ENCODE measurements around the gene STRIP2. TPM values are rescaled to one million over a fixed set of nuclear protein-coding genes. Genes with fewer than 3 reads are reported as not detected.

The STRIP2 gene
- total RNA-seq, 1 experiment from 2014 or later = 6.5 TPM

GRCh38 chr7:129530795-129531391 lies 96.7 kb downstream of the STRIP2 start:
- POLR2A ChIA-PET = no interaction called here
- H3K9me3 Mint-ChIP-seq = no peaks in the 10 kb centered on the region
- H3K36me3 Mint-ChIP-seq = no peaks in the 10 kb centered on the region
- H3K27ac Mint-ChIP-seq = no peak overlapping the region
- CTCF ChIA-PET = no interaction called here
- no peak for TF ChIP-seq SMAD4 (CRISPR knock-in tag; IDR thresholded peaks at IDR 0.05)
- TF ChIP-seq ZNF232 (CRISPR knock-in tag; IDR thresholded peaks at IDR 0.05) = no peak
- TF ChIP-seq ZBTB43 (CRISPR knock-in tag; IDR thresholded peaks at IDR 0.05) = no peak
- no peak for TF ChIP-seq IRF2 (CRISPR knock-in tag; IDR thresholded peaks at IDR 0.05; ENCODE audit: borderline replicate concordance, low read depth)
- TF ChIP-seq CDX4 (CRISPR knock-in tag; IDR thresholded peaks at IDR 0.05; ENCODE audit: borderline replicate concordance) = no peak
- TF ChIP-seq ZNF138 (CRISPR knock-in tag; conservative IDR thresholded peaks at IDR 0.05) = no peak
- no peak for TF ChIP-seq MAX (CRISPR knock-in tag; IDR thresholded peaks at IDR 0.05)
- TF ChIP-seq ATF1 (CRISPR knock-in tag; IDR thresholded peaks at IDR 0.05) = no peak
- no peak for TF ChIP-seq ESRRA (CRISPR knock-in tag; IDR thresholded peaks at IDR 0.05; ENCODE audit: borderline replicate concordance)
- TF ChIP-seq FOXP4 (CRISPR knock-in tag; IDR thresholded peaks at IDR 0.05) = no peak
- TF ChIP-seq ZNF425 (CRISPR knock-in tag; conservative IDR thresholded peaks at IDR 0.05) = no peak
- TF ChIP-seq ERG (CRISPR knock-in tag; IDR thresholded peaks at IDR 0.05) = no peak
- TF ChIP-seq HMGA2 (CRISPR knock-in tag; IDR thresholded peaks at IDR 0.05) = no peak
- no peak overlapping the region for H3K4me3 Mint-ChIP-seq
- ATAC-seq = no peak
- no peak for DNase-seq (ENCODE audit: low spot score)
- H3K27me3 Mint-ChIP-seq (ENCODE audit: low read depth) = no peaks in the 10 kb centered on the region; the same call in 1 of the 2 replicates
- H3K4me1 Mint-ChIP-seq = peaks cover 20% of the 10 kb centered on the region

GRCh38 chr7:129531721-129532120 lies 97.5 kb downstream of the STRIP2 start:
- DNase-seq (ENCODE audit: low spot score) = no peak
- POLR2A ChIA-PET = no interaction called here
- no peaks in the 10 kb centered on the region; the same call in 1 of the 2 replicates for H3K27me3 Mint-ChIP-seq (ENCODE audit: low read depth)
- no peak overlapping the region for H3K4me3 Mint-ChIP-seq
- H3K9me3 Mint-ChIP-seq = no peaks in the 10 kb centered on the region
- no peaks in the 10 kb centered on the region for H3K36me3 Mint-ChIP-seq
- CTCF ChIA-PET = interaction anchor here (1.0 to 3.3 kb wide), 3 partner anchors 9 to 368 kb away, joined by 3 to 14 read pairs (median 3); no protein-coding TSS in a partner anchor
- H3K27ac Mint-ChIP-seq = no peak overlapping the region
- H3K4me1 Mint-ChIP-seq = peaks cover 20% of the 10 kb centered on the region
- no peak for ATAC-seq
- TF ChIP-seq E2F4 (CRISPR knock-in tag; IDR thresholded peaks at IDR 0.05; ENCODE audit: borderline replicate concordance, low read depth) = no peak
- TF ChIP-seq ZNF396 (CRISPR knock-in tag; IDR thresholded peaks at IDR 0.05; ENCODE audit: borderline replicate concordance) = no peak
- no peak for TF ChIP-seq NR3C1 (CRISPR knock-in tag; conservative IDR thresholded peaks at IDR 0.05; ENCODE audit: low read depth)
- TF ChIP-seq NR1H2 (CRISPR knock-in tag; IDR thresholded peaks at IDR 0.05) = no peak
- no peak for TF ChIP-seq ZMAT4 (CRISPR knock-in tag; IDR thresholded peaks at IDR 0.05)
- TF ChIP-seq ATF6 (CRISPR knock-in tag; IDR thresholded peaks at IDR 0.05) = no peak
- TF ChIP-seq ELF4 (CRISPR knock-in tag; IDR thresholded peaks at IDR 0.05; ENCODE audit: low read depth) = no peak
- TF ChIP-seq CREM (CRISPR knock-in tag; IDR thresholded peaks at IDR 0.05) = no peak
- no peak for TF ChIP-seq ZNF219 (CRISPR knock-in tag; IDR thresholded peaks at IDR 0.05; ENCODE audit: borderline replicate concordance)
- no peak for TF ChIP-seq E2F5 (CRISPR knock-in tag; IDR thresholded peaks at IDR 0.05)

Measured in WTC11 (cell line).